HepG2 (cell line): ENCODE results near the gene SNRNP200. TPM values are rescaled to one million over a fixed set of nuclear protein-coding genes. Genes with fewer than 3 reads are reported as not detected.

Experiments used
- ARHGAP35 ChIP-seq: sonication (generic); formaldehyde crosslinking; IDR thresholded peaks from 2 replicates; pipeline ENCODE4 v1.9.0; 2022; ENCODE audit warnings: mild to moderate bottlenecking, inconsistent platforms, moderate library complexity, missing genetic modification reagents, borderline replicate concordance
- BRF2 ChIP-seq: sonication (generic); formaldehyde crosslinking; IDR thresholded peaks from 2 replicates; pipeline ENCODE4 v1.8.1; 2022; ENCODE audit warnings: mild to moderate bottlenecking, missing genetic modification reagents
- CBX2 ChIP-seq, 2 experiments: fragments of 200-600 bp in 1 of 2; sonication (generic); formaldehyde crosslinking in 1 of 2; IDR thresholded peaks; 2 replicates each; pipeline versions ENCODE4 v1.7.0 to v1.8.1; 2018 to 2022; ENCODE audit warnings: low read depth in 2 of 2, low read length in 1 of 2, mild to moderate bottlenecking in 1 of 2, missing genetic modification reagents in 1 of 2
- IKZF5 ChIP-seq: IDR thresholded peaks from 2 replicates; pipeline ENCODE4 v1.6.1; 2018; ENCODE audit warnings: missing genetic modification reagents, mild to moderate bottlenecking, missing compliant biosample characterization
- LRRFIP1 ChIP-seq: sonication (generic); formaldehyde crosslinking; conservative IDR thresholded peaks from 2 replicates; pipeline ENCODE4 v1.4.0; 2020; ENCODE audit warnings: missing genetic modification reagents
- PHF21A ChIP-seq: sonication (generic); formaldehyde crosslinking; IDR thresholded peaks from 2 replicates; pipeline ENCODE4 v1.5.0; 2020; ENCODE audit warnings: mild to moderate bottlenecking, missing genetic modification reagents
- REL ChIP-seq: sonication (generic); formaldehyde crosslinking; conservative IDR thresholded peaks from 2 replicates; pipeline ENCODE4 v1.8.0; 2022; ENCODE audit warnings: mild to moderate bottlenecking, missing genetic modification reagents, moderate library complexity
- SETDB1 ChIP-seq: sonication (generic); formaldehyde crosslinking; IDR thresholded peaks from 2 replicates; pipeline ENCODE4 v1.5.1; 2020; ENCODE audit warnings: missing genetic modification reagents, mild to moderate bottlenecking, borderline replicate concordance
- TFAP4 ChIP-seq: sonication (generic); IDR thresholded peaks from 2 replicates; pipeline ENCODE4 v1.6.1; 2016; ENCODE audit warnings: low read depth, borderline replicate concordance
- ZBTB8A ChIP-seq: sonication (generic); formaldehyde crosslinking; IDR thresholded peaks from 2 replicates; pipeline ENCODE4 v1.4.0; 2020; ENCODE audit warnings: mild to moderate bottlenecking, low read depth, missing genetic modification reagents, borderline replicate concordance
- ZHX2 ChIP-seq, 2 experiments: sonication (generic) in 1 of 2; formaldehyde crosslinking in 1 of 2; IDR thresholded peaks; 2 replicates each; pipeline versions ENCODE4 v1.6.1 to v1.9.0; 2014 to 2022; ENCODE audit warnings: antibody characterized with exemption in 1 of 2, borderline replicate concordance in 1 of 2, inconsistent platforms in 1 of 2, low read depth in 1 of 2, missing genetic modification reagents in 1 of 2
- ZNF256 ChIP-seq: sonication (generic); formaldehyde crosslinking; conservative IDR thresholded peaks from 2 replicates; pipeline ENCODE4 v1.4.0; 2020; ENCODE audit warnings: missing genetic modification reagents
- ZNF30 ChIP-seq: sonication (generic); formaldehyde crosslinking; IDR thresholded peaks from 2 replicates; pipeline ENCODE4 v1.5.0; 2020; ENCODE audit warnings: mild to moderate bottlenecking, missing genetic modification reagents
- ZNF431 ChIP-seq: sonication (generic); formaldehyde crosslinking; IDR thresholded peaks from 2 replicates; pipeline ENCODE4 v1.9.0; 2022; ENCODE audit warnings: missing genetic modification reagents, low read depth, mild to moderate bottlenecking, borderline replicate concordance
- ZNF44 ChIP-seq: sonication (generic); formaldehyde crosslinking; IDR thresholded peaks from 2 replicates; pipeline ENCODE4 v1.5.1; 2020; ENCODE audit warnings: mild to moderate bottlenecking, missing genetic modification reagents
- ZNF644 ChIP-seq: IDR thresholded peaks from 2 replicates; pipeline ENCODE4 v1.6.1; 2016; ENCODE audit warnings: low read depth
- ZNF652 ChIP-seq: IDR thresholded peaks from 2 replicates; pipeline ENCODE4 v1.6.1; 2016; ENCODE audit warnings: low read depth, borderline replicate concordance
- ZNF672 ChIP-seq: sonication (generic); formaldehyde crosslinking; IDR thresholded peaks from 2 replicates; pipeline ENCODE4 v1.8.1; 2022; ENCODE audit warnings: missing genetic modification reagents
- polyA plus RNA-seq, 8 experiments: library from polyadenylated mRNA; depleted of rRNA in 3 of 8; stranded (reverse) in 7 of 8; unstranded in 1 of 8; fragments of >200 nt; fragmentation: Illumina TruSeq in 4 of 8; extraction: Trizol in 4 of 8; gene quantifications; 2 replicates each; pipeline versions ENCODE4 v1.2.1 to v1.2.3, GENCODE V29; 2011 to 2016; ENCODE audit warnings: low read depth in 4 of 8, missing spikeins in 1 of 8, mixed read lengths in 1 of 8; ENCODE audit not compliant: insufficient read depth in 1 of 8
- total RNA-seq, 5 experiments: library from RNA; depleted of rRNA; stranded (reverse); fragments of >200 nt; fragmentation: Illumina TruSeq; extraction: Trizol; gene quantifications; 2 replicates each; pipeline ENCODE4 v1.2.3, GENCODE V29; 2016; ENCODE audit warnings: low read depth in 1 of 5

SNRNP200 gene
- total and polyA plus RNA-seq, 2 of the 13 experiments (the other 11 are each of a cell fraction or from before 2014, with no cell fraction given) = 99.0 to 232 TPM

- TF ChIP-seq TFAP4 (peak; percentile 88), IKZF5 (CRISPR knock-in tag) (no peak), ZNF431 (no peak), SETDB1 (CRISPR knock-in tag) (no peak), ZNF652 (CRISPR knock-in tag) (no peak), ARHGAP35 (CRISPR knock-in tag) (no peak), ZNF30 (CRISPR knock-in tag) (no peak), ZBTB8A (CRISPR knock-in tag) (no peak), ZNF672 (CRISPR knock-in tag) (no peak), LRRFIP1 (CRISPR knock-in tag) (no peak), ZNF256 (CRISPR knock-in tag) (no peak), ZNF644 (CRISPR knock-in tag) (peak; percentile 40; the same call in 1 of the 2 replicates), ZNF44 (CRISPR knock-in tag) (no peak), REL (CRISPR knock-in tag) (no peak), PHF21A (CRISPR knock-in tag) (no peak), ZHX2 (IDR thresholded peaks at IDR 0.05; ENCODE audit: low read depth) (no peak), ZHX2 (CRISPR knock-in tag; IDR thresholded peaks at IDR 0.05; ENCODE audit: borderline replicate concordance) (no peak), BRF2 (CRISPR knock-in tag) (no peak), CBX2 (IDR thresholded peaks at IDR 0.05; ENCODE audit: low read depth, low read length) (no peak), CBX2 (CRISPR knock-in tag; IDR thresholded peaks at IDR 0.05; ENCODE audit: low read depth) (no peak)
These were observed 12.2 kb upstream of the SNRNP200 start (continued) for GRCh38 chr2:96317584-96317997.
